ENCODE measurements around the gene RASAL2.

Gene RASAL2

DNA sequence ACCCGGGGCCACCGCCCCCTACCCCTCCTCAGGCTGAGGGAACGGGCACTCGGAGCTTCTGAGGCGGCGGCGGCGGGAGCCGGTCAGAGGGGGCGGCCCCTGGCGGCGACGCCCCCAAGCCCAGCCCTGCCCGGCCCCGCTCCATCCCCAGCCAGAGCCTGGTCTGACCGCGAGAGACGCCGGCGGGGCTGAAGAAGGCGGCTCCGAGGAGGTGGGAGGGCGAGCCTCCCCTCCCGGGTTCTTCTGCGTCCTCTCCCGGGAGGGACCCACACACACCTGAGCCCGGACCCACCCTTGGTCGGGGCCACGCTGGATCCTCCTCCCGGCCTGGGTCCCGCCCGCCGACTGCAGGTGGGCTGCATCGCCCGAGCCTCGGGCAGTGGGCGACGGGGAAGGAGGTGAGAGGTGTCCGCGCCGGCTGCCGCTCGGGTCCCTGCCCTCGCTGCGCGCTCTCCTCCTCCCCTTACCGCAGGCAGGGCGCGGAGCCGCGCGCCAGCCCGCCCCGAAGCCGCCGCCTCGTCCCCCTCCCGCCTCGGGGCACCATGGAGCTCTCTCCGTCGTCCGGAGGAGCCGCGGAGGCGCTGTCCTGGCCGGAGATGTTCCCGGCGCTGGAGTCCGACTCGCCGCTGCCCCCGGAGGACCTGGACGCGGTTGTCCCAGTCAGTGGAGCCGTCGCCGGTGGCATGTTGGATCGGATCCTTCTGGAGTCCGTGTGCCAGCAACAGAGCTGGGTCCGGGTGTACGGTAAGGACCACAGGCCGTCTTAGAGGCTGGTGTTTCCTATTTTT is at the start of gene RASAL2:
Gene RASAL2, plus strand, starts transcription at position 154 of the 788 bp plus-strand sequence. Its CDS starts 389 bp downstream, at position 543.
- no peak for DNase-seq

DNA sequence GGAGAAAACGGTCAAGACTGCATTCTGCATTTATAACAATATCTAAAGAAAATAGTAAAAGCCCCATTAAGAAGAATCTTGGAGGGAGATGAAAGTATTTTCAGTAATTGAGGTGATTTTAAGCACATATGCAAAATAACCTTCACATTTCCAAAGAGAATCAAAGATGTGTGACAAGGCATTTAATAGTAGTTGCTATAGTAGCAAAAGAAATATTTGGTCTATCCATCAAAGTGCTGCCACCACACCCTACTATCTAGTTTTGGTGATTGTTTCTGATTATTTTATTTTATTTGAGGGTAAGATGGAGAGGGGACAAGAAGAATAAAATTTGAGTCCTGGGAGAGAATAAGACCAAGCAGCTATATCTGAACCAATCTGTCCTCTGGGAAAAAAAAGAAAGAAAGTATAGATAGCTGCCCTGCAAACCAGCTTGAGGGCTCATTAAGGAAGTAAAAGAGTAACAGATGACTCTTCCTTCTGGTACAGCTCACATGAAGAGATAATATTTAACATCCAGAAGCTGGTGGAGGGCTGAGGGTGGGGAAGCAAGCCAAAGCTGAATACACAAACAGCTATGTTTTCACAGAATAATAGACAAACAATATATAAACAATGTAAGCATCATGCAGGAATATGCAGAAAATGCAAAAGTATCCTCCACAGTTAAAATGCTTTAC is 47.2 kb upstream of the RASAL2 start:
- DNase-seq = no peak

DNA sequence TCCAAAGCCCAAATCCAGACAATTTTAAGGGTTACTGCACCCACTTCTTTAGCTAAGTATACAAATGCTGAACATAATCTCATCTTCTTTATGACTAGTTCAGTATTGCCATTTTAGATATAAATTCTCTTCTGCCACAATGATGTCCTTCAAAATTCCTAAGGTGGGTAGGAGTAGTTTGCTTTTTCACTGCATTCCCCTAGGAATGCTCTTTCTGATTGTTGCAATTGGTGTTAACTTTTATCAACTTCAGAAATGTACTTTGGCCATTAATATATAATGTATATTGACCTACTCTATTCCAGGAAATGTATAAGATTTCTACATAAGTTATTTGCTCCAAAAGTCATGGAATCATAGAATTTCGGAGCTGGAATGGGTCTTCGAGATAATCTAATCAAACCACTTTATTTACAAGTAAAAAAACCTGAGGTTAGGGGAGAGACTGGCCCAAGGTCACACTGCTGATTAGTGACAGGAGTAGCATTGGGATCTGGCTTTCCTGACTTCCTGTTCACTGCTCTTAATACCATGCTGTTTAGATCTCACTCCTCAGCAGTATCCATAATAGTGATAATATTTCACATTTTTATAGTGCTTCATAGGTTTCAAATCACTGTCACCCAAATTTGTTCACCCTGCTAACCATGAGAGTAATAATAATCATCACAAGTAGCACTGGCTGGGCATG is 46.4 kb upstream of the RASAL2 start:
- no peak for DNase-seq

DNA sequence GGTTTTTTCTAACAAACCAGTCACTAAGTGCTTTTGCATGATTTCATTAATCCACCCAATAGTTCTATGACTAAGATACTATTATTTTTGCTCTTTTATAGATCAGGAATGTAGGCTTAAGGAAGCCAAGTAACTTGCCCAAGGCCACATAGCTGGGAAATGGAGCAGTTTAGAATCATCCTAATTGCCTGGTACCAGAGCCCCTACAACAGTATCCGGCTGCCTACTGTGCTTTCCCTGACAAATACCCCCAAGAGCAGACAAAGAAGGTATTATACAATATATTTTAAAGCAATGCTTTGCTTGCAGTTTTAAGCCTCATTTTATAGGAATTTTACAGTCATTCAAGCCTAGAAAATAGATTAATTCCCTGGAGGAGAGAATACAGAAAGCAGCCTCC is 45.5 kb upstream of the RASAL2 start:
- DNase-seq = no peak

DNA sequence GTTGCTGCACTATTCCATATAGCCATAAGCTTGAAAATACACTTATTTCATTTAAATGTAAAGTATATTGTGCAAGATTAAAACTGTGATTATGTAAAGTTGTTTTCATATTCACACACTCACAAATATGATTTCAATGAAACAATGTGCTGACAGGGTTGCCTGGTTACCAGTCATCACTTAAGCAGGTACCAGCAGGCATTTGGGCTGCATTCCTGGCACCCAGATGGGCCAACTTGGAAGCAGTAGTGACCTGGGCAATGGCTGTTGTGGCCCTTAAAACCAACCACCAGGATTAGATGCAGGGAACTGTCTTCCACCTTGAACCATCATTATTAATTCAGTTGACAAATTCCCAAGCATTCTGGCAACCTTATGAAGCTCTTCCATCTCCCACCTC is 45.0 kb upstream of the RASAL2 start:
- no peak for DNase-seq

DNA sequence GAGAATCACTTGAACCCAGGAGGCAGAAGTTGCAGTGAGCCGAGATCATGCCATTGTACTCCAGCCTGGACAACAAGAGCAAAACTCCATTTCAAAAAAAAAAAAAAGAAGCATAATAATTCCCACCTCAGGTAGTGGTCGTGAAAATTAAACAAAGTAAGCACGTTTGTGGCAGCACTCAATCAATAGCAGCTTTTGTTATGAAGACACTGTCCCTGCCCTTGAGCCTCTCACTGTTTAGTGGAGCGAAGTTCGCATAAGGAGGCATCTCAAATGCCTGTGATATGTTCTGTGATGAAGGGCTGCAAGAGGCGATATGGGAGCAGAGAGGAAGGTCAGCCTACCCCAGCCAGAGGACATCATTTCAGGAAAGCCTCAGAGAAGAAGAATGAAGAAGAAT is 43.8 kb upstream of the RASAL2 start:
- DNase-seq = no peak

DNA sequence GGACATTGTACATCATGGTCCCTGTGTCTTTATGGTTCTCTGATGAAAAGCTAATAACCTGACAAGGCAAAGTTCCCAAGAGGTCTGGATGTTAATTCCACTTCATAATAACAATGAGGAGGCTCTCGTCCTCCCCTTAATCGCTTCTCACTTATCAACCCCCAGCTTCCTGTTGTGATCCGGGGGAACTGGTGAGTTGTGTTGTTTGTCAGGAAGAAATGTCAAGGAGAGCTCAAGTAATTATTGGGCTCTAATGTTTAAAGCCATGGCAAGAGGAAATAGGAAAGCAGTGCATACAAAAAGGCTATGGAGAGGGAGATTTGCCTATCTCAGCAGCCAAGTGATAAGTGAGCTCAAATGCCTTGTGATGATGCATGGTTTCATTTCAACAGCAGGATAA is 42.8 kb upstream of the RASAL2 start:
- DNase-seq = no peak

DNA sequence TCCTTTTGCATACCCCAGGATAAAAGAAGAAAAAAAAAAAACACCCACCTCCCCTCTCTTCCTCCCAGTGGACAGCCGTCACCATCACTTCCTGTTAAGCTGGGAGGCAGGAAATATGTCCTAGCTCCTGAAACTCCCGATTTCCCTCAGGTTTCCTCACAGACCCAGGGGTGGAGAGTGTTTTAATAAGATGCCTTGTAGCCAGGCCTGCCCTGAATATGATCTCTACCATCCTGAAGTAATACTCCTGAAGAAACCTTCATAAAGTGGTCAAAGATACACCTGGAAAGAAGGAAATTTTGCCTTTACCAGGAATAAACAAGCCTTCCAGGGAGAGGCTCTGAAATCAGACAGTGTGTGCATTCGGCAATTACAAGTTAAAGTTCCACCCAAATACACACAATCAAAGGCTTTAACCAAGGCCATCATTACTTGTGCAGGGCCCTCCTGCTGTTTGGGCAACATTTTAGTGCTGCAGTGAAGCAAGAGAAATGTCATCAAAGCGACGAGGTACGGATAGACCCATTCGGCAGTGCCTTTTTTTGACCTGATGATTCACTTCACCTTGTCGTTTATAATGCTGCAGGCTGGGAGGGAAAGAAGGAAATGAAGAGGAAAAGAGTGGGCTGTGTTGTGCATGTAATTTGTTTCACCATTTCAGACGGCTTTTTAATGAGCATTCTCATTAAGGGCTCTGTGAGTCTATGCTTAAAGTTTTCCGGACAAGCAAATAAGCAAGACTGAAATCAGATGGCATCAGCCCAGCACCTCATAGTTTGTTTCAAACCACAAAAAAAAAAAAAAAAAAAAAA is 41.0 kb upstream of the RASAL2 start:
- DNase-seq = no peak

DNA sequence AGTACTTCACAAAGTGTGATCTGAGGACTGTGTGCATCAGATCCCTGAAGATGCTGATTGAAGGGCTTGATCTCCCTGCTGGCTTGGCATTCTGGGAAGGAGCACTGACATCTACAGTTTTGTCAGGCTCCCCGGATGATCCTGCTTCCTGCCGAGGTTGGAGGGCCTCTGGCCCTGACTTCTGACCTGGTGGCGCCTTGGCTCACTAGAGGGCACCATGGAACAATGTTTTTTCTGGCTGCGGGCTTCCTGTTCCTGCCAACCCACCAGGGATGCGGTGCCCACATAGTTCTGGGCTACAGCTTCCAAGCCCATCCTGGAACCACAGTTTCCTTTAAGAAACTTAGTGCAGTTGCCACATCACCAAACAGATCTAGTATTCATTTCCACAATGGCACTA is 38.8 kb upstream of the RASAL2 start:
- no peak for DNase-seq

DNA sequence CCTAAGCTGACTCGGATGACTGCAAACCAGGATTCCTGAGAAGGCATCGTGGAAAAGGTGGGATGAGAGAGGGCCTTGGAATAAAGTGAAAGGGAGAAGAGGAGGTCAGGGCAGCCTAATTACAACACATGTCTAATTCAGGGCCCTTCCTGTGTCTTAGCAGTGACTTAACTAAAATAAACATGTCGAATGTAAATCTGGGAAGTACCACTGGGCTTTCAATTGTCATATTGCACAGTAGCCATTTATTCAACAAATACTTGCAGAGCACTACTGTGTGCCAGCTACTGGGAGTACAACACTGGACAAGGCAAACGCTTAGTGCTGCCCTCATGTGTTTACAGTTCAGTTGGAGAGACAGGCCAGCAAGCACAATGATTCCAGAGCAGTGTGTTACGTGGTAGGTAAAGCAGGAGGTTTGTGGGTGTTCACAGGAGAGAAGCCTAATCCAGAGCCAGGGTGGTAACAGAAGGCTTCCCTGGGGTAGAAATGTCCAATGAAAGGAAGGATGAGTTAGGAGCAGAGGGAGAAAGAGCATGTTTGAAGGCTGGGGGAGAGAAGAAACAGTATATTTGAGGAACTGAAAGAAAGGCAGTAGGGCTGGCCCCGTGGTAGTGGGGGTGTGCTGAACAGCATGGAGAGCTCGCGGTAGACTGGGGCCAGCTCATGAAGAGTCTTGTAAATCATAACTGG is 38.0 kb upstream of the RASAL2 start:
- no peak for DNase-seq

DNA sequence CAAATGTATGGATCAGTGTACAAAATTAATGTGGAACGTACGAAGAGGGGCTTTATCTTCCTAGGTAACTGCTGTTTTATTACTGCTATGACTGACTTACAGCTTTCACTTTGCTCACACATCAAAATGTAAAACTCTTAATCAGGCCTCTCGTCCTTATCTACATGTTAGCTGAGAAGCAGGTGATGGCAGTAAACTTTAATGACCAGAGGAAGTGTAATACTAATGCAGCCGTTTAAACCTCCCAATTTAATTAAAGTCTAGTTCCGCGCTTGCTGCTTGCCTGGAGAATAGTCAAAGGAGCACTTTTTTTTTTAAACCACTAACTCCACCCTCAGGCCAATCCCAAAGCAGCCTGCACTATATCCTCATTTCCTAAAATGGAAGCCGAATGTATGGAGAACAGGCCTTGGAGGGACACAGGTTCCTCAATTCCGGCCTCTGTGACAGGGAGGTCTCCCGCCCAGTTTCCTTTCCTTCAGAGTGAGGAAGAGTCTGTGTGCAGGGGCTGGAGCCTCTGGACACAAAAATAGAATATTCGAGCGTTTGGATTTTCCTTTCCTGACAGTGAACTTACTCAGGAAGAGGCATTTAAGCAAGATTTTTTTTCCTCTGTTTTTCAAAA is 36.7 kb upstream of the RASAL2 start:
- DNase-seq = no peak

DNA sequence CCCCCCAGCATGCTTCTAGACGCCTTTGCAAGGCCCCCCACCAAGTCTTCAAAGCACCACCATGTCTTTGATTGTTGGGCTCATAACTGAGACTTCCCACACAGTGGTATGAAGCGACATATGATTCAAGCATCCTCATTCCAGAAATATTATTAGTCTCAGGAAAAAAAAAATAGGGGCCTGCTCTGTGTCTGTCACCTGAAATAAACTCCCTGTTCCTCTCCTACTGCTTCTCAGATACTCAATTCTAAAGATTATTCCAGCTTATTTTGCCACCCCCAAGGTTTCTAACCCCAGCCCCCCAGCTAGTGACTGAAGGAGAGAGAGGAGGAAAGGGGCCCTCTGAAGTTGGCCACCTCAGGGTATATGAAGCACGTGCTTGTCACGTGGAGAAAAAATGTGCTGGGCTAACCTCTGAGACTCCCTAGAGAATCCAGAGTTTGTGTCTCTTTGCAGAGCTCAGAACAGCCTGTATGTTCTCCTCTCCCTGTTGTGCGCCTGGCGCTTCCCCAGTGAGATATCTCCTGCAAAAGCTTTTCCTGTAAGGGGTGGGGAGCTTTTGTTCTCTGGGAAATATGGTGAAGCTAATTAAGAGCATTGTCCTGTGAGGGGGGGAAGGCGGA is 35.9 kb upstream of the RASAL2 start:
- DNase-seq = no peak

DNA sequence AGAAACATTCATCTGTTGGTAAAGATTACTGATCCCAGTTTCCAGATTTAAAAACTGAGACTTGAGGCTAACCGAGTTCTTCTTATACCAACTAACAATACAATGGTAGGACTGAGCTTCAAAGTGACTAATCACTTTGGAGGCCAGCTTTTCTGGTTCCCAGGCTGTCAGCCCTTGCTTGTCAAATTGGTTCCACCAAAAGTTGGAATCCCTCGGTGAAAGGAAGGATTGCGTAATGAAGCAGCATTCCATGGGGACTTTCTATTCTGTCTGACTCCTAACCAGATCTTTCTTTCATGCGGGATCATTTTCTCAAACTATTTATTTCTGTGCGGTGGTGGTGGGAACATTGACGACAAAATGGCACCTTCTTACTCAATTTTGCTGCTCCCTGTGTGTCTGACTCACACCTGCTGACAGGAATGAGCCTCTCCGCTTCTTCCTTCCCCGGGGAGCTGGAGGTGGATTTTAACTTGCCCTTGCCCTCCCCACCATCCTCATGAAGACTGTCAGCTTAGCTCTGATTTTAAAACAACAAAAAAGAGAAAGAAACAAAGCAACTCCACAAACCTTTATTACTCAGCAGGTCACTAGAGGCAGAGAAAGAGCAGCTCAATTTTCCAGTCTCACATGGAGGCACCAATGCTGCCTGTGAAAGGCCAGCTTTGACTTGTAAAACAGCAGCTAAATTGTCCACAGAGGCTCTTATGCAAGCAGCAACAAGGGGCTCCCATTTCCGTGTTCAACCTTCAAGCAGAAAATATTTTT is 32.9 kb upstream of the RASAL2 start:
- no peak for DNase-seq

DNA sequence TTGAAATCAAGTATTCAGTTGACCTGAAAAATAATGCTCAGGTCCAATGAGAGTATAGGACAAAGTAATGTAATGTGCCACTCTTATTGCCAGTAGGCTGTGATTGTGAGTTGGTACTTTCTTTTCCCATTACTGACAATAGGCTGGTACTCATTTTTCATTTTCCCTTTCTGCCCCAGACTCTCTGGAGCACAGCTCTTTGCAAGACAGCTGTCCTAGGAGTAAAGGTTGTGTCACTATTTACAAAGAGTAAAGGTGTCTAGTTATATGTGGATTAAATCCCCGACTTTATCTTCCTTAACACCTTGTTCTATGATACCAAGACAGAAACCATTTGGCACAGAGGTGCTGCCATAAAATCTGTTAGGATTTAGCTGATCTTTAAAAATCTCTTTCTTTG is 32.3 kb upstream of the RASAL2 start:
- DNase-seq = no peak

DNA sequence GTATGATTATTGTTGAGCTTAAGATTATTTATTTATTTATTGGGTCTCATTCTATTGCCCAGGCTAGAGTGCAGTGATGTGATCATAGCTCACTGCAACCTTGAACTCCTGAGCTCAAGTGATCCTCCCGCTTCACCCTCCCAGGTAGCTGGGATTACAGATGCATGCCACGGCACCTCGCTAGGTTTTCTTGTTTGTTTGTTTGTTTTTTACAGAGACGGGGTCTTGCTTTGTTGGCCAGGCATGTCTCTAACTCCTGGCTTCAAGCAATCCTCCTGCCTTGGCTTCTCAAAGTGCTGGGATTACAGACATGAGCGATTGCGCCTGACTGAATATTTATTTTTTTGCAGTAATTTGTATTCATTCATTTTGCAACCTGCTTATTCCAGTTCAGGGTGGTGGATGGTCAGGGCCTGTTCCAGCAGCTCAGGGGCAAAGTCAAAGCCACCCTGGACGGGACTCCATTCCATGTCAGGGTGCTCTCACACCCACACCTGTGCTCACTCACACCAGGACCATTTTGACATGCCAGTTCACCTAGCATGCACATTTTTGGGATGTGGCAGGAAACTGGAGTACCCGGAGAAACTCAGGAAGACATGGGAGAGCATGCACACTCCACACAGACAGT is 29.6 kb upstream of the RASAL2 start:
- DNase-seq = no peak

DNA sequence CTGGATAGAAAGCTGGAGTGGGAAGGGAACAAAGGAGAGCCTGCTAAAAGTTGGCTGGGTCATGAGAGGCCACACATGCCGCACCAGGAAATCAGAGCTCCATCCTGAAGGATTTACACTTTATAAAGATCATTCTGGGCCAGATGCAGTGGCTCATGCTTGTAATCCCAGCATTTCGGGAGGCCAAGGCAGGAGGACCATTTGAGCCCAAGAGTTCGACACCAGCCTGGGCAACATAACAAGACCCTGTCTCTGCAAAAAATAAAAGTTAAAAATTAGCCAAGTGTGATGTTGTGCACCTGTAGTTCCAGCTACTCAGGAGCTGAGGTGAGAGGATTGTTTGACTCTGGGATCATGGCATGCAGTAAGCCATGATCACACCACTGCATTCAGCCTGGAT is 28.7 kb upstream of the RASAL2 start:
- DNase-seq = no peak

DNA sequence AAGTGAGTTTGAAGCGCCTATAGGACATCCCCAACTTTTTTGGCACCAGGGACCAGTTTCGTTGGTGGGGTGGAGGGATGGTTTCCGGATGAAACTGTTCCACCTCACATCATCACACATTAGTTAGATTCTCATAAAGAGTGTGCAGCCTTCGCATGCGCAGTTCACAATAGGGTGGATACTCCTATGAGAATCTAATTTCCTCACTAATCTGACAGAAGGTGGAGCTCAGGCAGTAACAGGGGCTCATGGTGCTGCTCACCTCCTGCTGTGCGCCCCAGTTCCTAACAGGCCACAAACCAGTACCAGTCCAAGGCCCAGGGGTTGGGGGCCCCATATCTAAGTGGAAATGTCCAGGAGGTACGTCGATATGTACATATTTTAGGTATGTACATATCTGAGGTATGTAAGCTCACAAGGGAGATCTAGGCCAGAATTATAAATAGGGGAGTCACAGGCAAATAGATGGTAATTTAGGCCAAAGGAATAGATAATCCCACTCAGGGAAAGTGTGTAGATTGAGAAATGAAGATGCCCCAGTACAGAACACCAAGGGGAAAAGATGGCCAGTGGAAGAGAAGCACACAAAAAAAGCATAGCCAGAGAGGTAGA is 27.5 kb upstream of the RASAL2 start:
- DNase-seq = no peak

DNA sequence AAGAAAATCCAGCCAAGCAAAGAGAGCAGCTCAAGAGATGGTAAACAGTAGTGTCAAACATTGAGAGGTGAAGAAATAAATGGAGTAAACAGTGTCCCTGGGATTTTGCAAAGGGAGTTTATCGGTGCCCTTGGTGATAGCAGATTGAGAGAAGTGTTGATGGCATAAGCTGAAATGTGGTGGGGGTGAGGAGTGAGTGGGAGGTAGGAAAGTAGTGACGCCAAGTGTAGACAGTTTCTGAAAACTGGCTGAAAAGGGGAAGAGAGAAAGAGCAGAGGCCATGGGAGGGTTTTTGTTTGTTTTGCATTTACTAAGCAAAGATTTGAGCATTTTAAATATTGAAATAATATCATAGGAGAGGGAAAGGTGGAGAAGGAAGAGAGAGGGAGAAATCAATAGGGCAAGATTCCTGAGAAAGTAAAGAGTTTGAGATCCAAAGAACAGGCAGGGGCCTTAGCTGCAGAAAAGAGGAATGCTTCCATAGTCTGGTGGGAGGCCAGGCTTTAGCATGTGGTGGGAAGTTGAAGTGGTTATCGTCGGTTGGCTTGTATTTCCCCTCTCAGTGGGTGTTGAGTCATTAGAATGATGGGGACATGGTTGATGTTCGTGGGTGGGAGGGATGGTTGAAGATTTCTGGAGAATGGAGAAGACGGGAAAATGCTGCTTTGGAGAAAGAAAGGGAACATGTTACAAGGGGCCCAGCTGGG is 26.8 kb upstream of the RASAL2 start:
- DNase-seq = no peak

DNA sequence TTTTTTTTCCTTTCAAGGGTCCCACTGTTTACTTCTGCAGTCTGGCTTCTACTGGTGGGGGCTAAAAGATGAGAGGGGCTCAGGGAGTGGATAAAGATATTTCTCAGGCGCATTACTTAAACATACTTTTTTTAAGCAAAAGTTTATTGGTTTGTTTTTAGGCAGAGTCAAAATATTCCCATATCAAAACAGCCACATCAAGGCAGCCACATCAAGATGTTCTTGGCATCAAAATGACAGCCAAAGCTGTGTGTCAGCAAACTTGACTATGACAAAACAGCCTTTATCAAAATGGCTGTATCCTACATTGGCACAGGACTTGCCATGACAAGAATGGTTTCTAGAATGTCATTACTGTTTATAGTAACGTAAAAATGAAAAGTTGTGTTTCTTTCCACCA is 22.1 kb upstream of the RASAL2 start:
- no peak for DNase-seq

Data from cortex of kidney (tissue), 1 donor.